ENCODE results near the gene KCNIP1. TPM values are rescaled to one million over a fixed set of nuclear protein-coding genes. Genes with fewer than 3 reads are reported as not detected.

The KCNIP1 gene
- polyA plus RNA-seq, 1 donor (not counting 4 experiments of a cell fraction or from before 2014, with no cell fraction given): not detected

GRCh38 chr5:170619869-170620268 is 116.0 kb downstream of the KCNIP1 start:
- no peak for FAIRE-seq
- no peak overlapping the region for H2AFZ ChIP-seq (ENCODE audit: control insufficient read depth, low read length)
- no peaks in the 10 kb centered on the region for H3K36me3 ChIP-seq (ENCODE audit: control insufficient read depth in 2 of 2, extremely low read depth in 1 of 2, insufficient read depth in 2 of 2, low read length in 2 of 2)
- no peak for DNase-seq (ENCODE audit: low read depth, low spot score)
- no peak overlapping the region for H3K9ac ChIP-seq (ENCODE audit: control insufficient read depth, extremely low read depth, insufficient read depth, low read length)
- no peaks in the 10 kb centered on the region for H3K9me1 ChIP-seq (ENCODE audit: control insufficient read depth, extremely low read depth, insufficient read depth, low read length)
- H3K27me3 ChIP-seq (ENCODE audit: control insufficient read depth, extremely low read depth, insufficient read depth, low read length): peaks cover 6% of the 10 kb centered on the region
- H3K4me2 ChIP-seq (ENCODE audit: control insufficient read depth, extremely low read depth, insufficient read depth, low read depth, low read length): no peak overlapping the region
- H3K9me3 ChIP-seq (ENCODE audit: control insufficient read depth, low read depth, low read length): no peaks in the 10 kb centered on the region
- H3K79me2 ChIP-seq (ENCODE audit: control insufficient read depth, insufficient read depth, low read length): no peaks in the 10 kb centered on the region
- no peak overlapping the region for H3K4me3 ChIP-seq (ENCODE audit: control insufficient read depth in 2 of 3, extremely low read depth in 1 of 3, insufficient read depth in 2 of 3, low read depth in 1 of 3, low read length in 3 of 3)
- H3K27ac ChIP-seq (ENCODE audit: control insufficient read depth, insufficient read depth, low read length): no peak overlapping the region
- dilution Hi-C loops (cut with MboI; ENCODE audit: extremely low pct_ligation_motif_present, low sequenced_read_pairs): no loop called here
- no peaks in the 10 kb centered on the region for H4K20me1 ChIP-seq (ENCODE audit: control insufficient read depth, extremely low read depth, insufficient read depth, low read length)
- H3K4me1 ChIP-seq (ENCODE audit: control insufficient read depth, extremely low read depth, insufficient read depth, low read length): no peaks in the 10 kb centered on the region
- TF ChIP-seq CTCF (optimal IDR thresholded peaks at IDR 0.05 in 1 of 3, IDR thresholded peaks at IDR 0.05 in 1 of 3, conservative IDR thresholded peaks at IDR 0.05 in 1 of 3; ENCODE audit: extremely low read depth in 1 of 3, insufficient read depth in 2 of 3, low read length in 3 of 3) (no peak), EZH2 (IDR thresholded peaks at IDR 0.05; ENCODE audit: low read length) (no peak)

GRCh38 chr5:170622933-170623332 is 119.1 kb downstream of the KCNIP1 start:
- no peak overlapping the region for H3K9ac ChIP-seq (ENCODE audit: control insufficient read depth, extremely low read depth, insufficient read depth, low read length)

More at GRCh38 chr5:170622933-170623332, 119.1 kb downstream of the KCNIP1 start:
- FAIRE-seq (no peak), DNase-seq (ENCODE audit: low read depth, low spot score) (no peak)
- no peak overlapping the region for H3K4me2 ChIP-seq (ENCODE audit: control insufficient read depth, extremely low read depth, insufficient read depth, low read depth, low read length)
- H3K27ac ChIP-seq (ENCODE audit: control insufficient read depth, insufficient read depth, low read length): no peak overlapping the region
- H3K9me1 ChIP-seq (ENCODE audit: control insufficient read depth, extremely low read depth, insufficient read depth, low read length): no peaks in the 10 kb centered on the region
- TF ChIP-seq EZH2 (IDR thresholded peaks at IDR 0.05; ENCODE audit: low read length): no peak
- no peak for TF ChIP-seq CTCF (optimal IDR thresholded peaks at IDR 0.05 in 1 of 3, IDR thresholded peaks at IDR 0.05 in 1 of 3, conservative IDR thresholded peaks at IDR 0.05 in 1 of 3; ENCODE audit: extremely low read depth in 1 of 3, insufficient read depth in 2 of 3, low read length in 3 of 3)
- no peaks in the 10 kb centered on the region for H4K20me1 ChIP-seq (ENCODE audit: control insufficient read depth, extremely low read depth, insufficient read depth, low read length)
- no peaks in the 10 kb centered on the region for H3K9me3 ChIP-seq (ENCODE audit: control insufficient read depth, low read depth, low read length)
- dilution Hi-C loops (cut with MboI; ENCODE audit: extremely low pct_ligation_motif_present, low sequenced_read_pairs): no loop called here
- H3K79me2 ChIP-seq (ENCODE audit: control insufficient read depth, insufficient read depth, low read length): no peaks in the 10 kb centered on the region
- H3K4me1 ChIP-seq (ENCODE audit: control insufficient read depth, extremely low read depth, insufficient read depth, low read length): no peaks in the 10 kb centered on the region
- no peaks in the 10 kb centered on the region for H3K36me3 ChIP-seq (ENCODE audit: control insufficient read depth in 2 of 2, extremely low read depth in 1 of 2, insufficient read depth in 2 of 2, low read length in 2 of 2)
- H3K27me3 ChIP-seq (ENCODE audit: control insufficient read depth, extremely low read depth, insufficient read depth, low read length): peaks cover 1% of the 10 kb centered on the region
- H3K4me3 ChIP-seq (ENCODE audit: control insufficient read depth in 2 of 3, extremely low read depth in 1 of 3, insufficient read depth in 2 of 3, low read depth in 1 of 3, low read length in 3 of 3): no peak overlapping the region
- H2AFZ ChIP-seq (ENCODE audit: control insufficient read depth, low read length): no peak overlapping the region

Data from keratinocyte (primary cell).